SU-DHL-6 (cell line): ENCODE measurements around the gene SLC24A2.

ENCODE experiments used
- CTCF ChIP-seq: fragments of 200-600 bp; sonication (generic); IDR thresholded peaks from one replicate; pipeline ENCODE4 v1.5.1; 2017; ENCODE audit warnings: antibody characterized with exemption, mild to moderate bottlenecking, low read length, moderate library complexity; ENCODE audit not compliant: insufficient read depth, poor library complexity, severe bottlenecking
- EZH2phosphoT487 ChIP-seq: fragments of 200-600 bp; sonication (generic), shearing (Covaris generic); conservative IDR thresholded peaks from 2 replicates; pipeline ENCODE4 v1.6.1; 2018; ENCODE audit warnings: mild to moderate bottlenecking, antibody characterized with exemption, low read length, moderate library complexity, mixed read lengths

- TF ChIP-seq CTCF (no peak), EZH2phosphoT487 (no peak)
Observed at GRCh38 chr9:19799784-19800183, 10.9 kb upstream of the SLC24A2 start.
